GM19023 (cell line): ENCODE measurements around the gene OR10V1.

ENCODE experiments used
- ATAC-seq: cut with Tn5 transposase; IDR thresholded peaks from one replicate; pipeline ENCODE4 v1.9.1; 2021; ENCODE audit warnings: mild to moderate bottlenecking, moderate library complexity; ENCODE audit not compliant: unreplicated experiment

The OR10V1 gene

GRCh38 chr11:59668950-59669610 lies 44.6 kb downstream of the OR10V1 start, which contains the start of gene PATL1:
PATL1 (minus strand) TSS chr11:59669037; CDS start chr11:59668895, 142 bp downstream.
- peak; percentile 94 for ATAC-seq

- peak; percentile 36 for ATAC-seq
Measured at GRCh38 chr11:59668188-59668949, 45.3 kb downstream of the OR10V1 start.

DNA sequence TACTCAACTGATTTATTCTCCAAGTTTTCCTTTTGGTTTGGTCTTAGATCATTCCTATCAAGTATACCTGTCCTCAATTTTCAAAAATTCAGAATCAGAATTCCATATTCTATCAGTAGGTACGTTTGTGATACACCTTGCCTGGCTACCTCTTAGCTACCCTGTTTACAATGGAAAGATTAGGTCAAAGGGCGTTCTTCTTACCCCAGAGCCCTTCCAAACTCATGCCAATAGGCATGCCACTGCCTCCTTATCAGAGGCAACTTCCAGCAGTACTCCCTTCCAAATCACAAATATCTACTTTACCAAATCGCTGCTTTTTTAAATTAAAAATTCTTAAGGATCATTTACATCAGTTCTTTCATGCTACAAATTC lies 45.8 kb downstream of the OR10V1 start:
- ATAC-seq: no peak

DNA sequence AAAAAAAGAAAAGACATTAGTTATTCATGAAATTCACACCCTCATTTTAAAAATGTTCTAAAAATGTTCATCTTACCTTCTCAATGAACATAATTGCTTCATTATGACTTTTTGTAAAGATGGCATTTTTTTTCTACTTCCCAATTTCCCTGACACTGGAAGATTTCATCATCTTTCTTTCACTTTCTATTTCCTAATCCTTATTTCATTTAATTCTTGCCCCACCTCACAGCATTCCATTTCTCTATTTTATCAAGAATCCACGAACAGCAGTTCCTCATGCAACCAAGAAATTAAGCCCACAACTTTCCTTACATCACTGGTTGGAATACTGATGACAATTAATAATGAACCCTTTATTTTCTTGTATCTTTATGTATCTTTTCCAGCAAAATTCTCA lies 46.7 kb downstream of the OR10V1 start:
- no peak for ATAC-seq
